ENCODE data around the gene TMEM184C.

The TMEM184C gene

GRCh38 chr4:147626903-147627302 is 9.7 kb downstream of the TMEM184C start:
- Histone ChIP-seq H3K4me3 (ENCODE audit: low read length in 2 of 2) (no peak overlapping the region), H3K27ac (ENCODE audit: low read depth in 2 of 2, low read length in 2 of 2) (no peak overlapping the region), H3K36me3 (ENCODE audit: control insufficient read depth in 2 of 2, insufficient read depth in 2 of 2, low read length in 2 of 2) (peaks cover 41 to 45% of the 10 kb centered on the region in 2 donors)

GRCh38 chr4:147628415-147628814 is 11.2 kb downstream of the TMEM184C start:
- H3K27me3 ChIP-seq (ENCODE audit: control insufficient read depth in 2 of 2, insufficient read depth in 2 of 2, low read length in 2 of 2), result no peaks in the 10 kb centered on the region
- no peaks in the 10 kb centered on the region for H3K4me1 ChIP-seq (ENCODE audit: control insufficient read depth in 2 of 2, insufficient read depth in 2 of 2, low read length in 2 of 2)
- no peak overlapping the region for H3K9ac ChIP-seq (ENCODE audit: low read depth in 1 of 2, low read length in 2 of 2)
- no peak overlapping the region for H3K4me3 ChIP-seq (ENCODE audit: low read length in 2 of 2)
- H3K27ac ChIP-seq (ENCODE audit: low read depth in 2 of 2, low read length in 2 of 2), result no peak overlapping the region
- no peaks in the 10 kb centered on the region for H3K9me3 ChIP-seq (ENCODE audit: control insufficient read depth in 2 of 2, low read length in 2 of 2)
- H3K36me3 ChIP-seq (ENCODE audit: control insufficient read depth in 2 of 2, insufficient read depth in 2 of 2, low read length in 2 of 2), result peaks cover 51 to 53% of the 10 kb centered on the region in 2 donors

More at GRCh38 chr4:147626903-147627302, 9.7 kb downstream of the TMEM184C start:
- no peaks in the 10 kb centered on the region for H3K4me1 ChIP-seq (ENCODE audit: control insufficient read depth in 2 of 2, insufficient read depth in 2 of 2, low read length in 2 of 2)
- H3K27me3 ChIP-seq (ENCODE audit: control insufficient read depth in 2 of 2, insufficient read depth in 2 of 2, low read length in 2 of 2), result no peaks in the 10 kb centered on the region
- no peaks in the 10 kb centered on the region for H3K9me3 ChIP-seq (ENCODE audit: control insufficient read depth in 2 of 2, low read length in 2 of 2)
- no peak overlapping the region for H3K9ac ChIP-seq (ENCODE audit: low read depth in 1 of 2, low read length in 2 of 2)

- Histone ChIP-seq H3K27me3 (ENCODE audit: control insufficient read depth in 2 of 2, insufficient read depth in 2 of 2, low read length in 2 of 2) (no peaks in the 10 kb centered on the region), H3K9ac (ENCODE audit: low read depth in 1 of 2, low read length in 2 of 2) (no peak overlapping the region), H3K4me3 (ENCODE audit: low read length in 2 of 2) (no peak overlapping the region), H3K36me3 (ENCODE audit: control insufficient read depth in 2 of 2, insufficient read depth in 2 of 2, low read length in 2 of 2) (peaks cover 54 to 55% of the 10 kb centered on the region in 2 donors), H3K9me3 (ENCODE audit: control insufficient read depth in 2 of 2, low read length in 2 of 2) (no peaks in the 10 kb centered on the region), H3K27ac (ENCODE audit: low read depth in 2 of 2, low read length in 2 of 2) (no peak overlapping the region), H3K4me1 (ENCODE audit: control insufficient read depth in 2 of 2, insufficient read depth in 2 of 2, low read length in 2 of 2) (no peaks in the 10 kb centered on the region)
These were observed 12.9 kb downstream of the TMEM184C start for GRCh38 chr4:147629783-147630730.

GRCh38 chr4:147633113-147633512 is 15.9 kb downstream of the TMEM184C start:
- H3K36me3 ChIP-seq (ENCODE audit: control insufficient read depth in 2 of 2, insufficient read depth in 2 of 2, low read length in 2 of 2), result peaks cover 50 to 53% of the 10 kb centered on the region in 2 donors
- H3K9ac ChIP-seq (ENCODE audit: low read depth in 1 of 2, low read length in 2 of 2), result no peak overlapping the region
- no peaks in the 10 kb centered on the region for H3K27me3 ChIP-seq (ENCODE audit: control insufficient read depth in 2 of 2, insufficient read depth in 2 of 2, low read length in 2 of 2)
- H3K27ac ChIP-seq (ENCODE audit: low read depth in 2 of 2, low read length in 2 of 2), result no peak overlapping the region
- no peaks in the 10 kb centered on the region for H3K4me1 ChIP-seq (ENCODE audit: control insufficient read depth in 2 of 2, insufficient read depth in 2 of 2, low read length in 2 of 2)
- no peaks in the 10 kb centered on the region for H3K9me3 ChIP-seq (ENCODE audit: control insufficient read depth in 2 of 2, low read length in 2 of 2)
- H3K4me3 ChIP-seq (ENCODE audit: low read length in 2 of 2), result no peak overlapping the region

- Histone ChIP-seq H3K4me1 (ENCODE audit: control insufficient read depth in 2 of 2, insufficient read depth in 2 of 2, low read length in 2 of 2) (no peaks in the 10 kb centered on the region), H3K36me3 (ENCODE audit: control insufficient read depth in 2 of 2, insufficient read depth in 2 of 2, low read length in 2 of 2) (peaks cover 48 to 49% of the 10 kb centered on the region in 2 donors), H3K9me3 (ENCODE audit: control insufficient read depth in 2 of 2, low read length in 2 of 2) (no peaks in the 10 kb centered on the region), H3K27me3 (ENCODE audit: control insufficient read depth in 2 of 2, insufficient read depth in 2 of 2, low read length in 2 of 2) (no peaks in the 10 kb centered on the region), H3K9ac (ENCODE audit: low read depth in 1 of 2, low read length in 2 of 2) (no peak overlapping the region), H3K27ac (ENCODE audit: low read depth in 2 of 2, low read length in 2 of 2) (no peak overlapping the region), H3K4me3 (ENCODE audit: low read length in 2 of 2) (no peak overlapping the region)
These were observed 16.4 kb downstream of the TMEM184C start for GRCh38 chr4:147633643-147634042.

GRCh38 chr4:147635348-147635747 is 18.2 kb downstream of the TMEM184C start:
- H3K9me3 ChIP-seq (ENCODE audit: control insufficient read depth in 2 of 2, low read length in 2 of 2), result no peaks in the 10 kb centered on the region
- H3K27me3 ChIP-seq (ENCODE audit: control insufficient read depth in 2 of 2, insufficient read depth in 2 of 2, low read length in 2 of 2), result no peaks in the 10 kb centered on the region
- H3K36me3 ChIP-seq (ENCODE audit: control insufficient read depth in 2 of 2, insufficient read depth in 2 of 2, low read length in 2 of 2), result peaks cover 40 to 44% of the 10 kb centered on the region in 2 donors
- H3K27ac ChIP-seq (ENCODE audit: low read depth in 2 of 2, low read length in 2 of 2), result no peak overlapping the region
- no peak overlapping the region for H3K9ac ChIP-seq (ENCODE audit: low read depth in 1 of 2, low read length in 2 of 2)
- no peak overlapping the region for H3K4me3 ChIP-seq (ENCODE audit: low read length in 2 of 2)
- no peaks in the 10 kb centered on the region for H3K4me1 ChIP-seq (ENCODE audit: control insufficient read depth in 2 of 2, insufficient read depth in 2 of 2, low read length in 2 of 2)

GRCh38 chr4:147638365-147638764 is 21.2 kb downstream of the TMEM184C start:
- H3K9me3 ChIP-seq (ENCODE audit: control insufficient read depth in 2 of 2, low read length in 2 of 2), result no peaks in the 10 kb centered on the region
- peaks cover 30 to 36% of the 10 kb centered on the region in 2 donors for H3K36me3 ChIP-seq (ENCODE audit: control insufficient read depth in 2 of 2, insufficient read depth in 2 of 2, low read length in 2 of 2)
- no peak overlapping the region for H3K27ac ChIP-seq (ENCODE audit: low read depth in 2 of 2, low read length in 2 of 2)

GRCh38 chr4:147638942-147639341 is 21.7 kb downstream of the TMEM184C start:
- Histone ChIP-seq H3K4me1 (ENCODE audit: control insufficient read depth in 2 of 2, insufficient read depth in 2 of 2, low read length in 2 of 2) (no peaks in the 10 kb centered on the region), H3K36me3 (ENCODE audit: control insufficient read depth in 2 of 2, insufficient read depth in 2 of 2, low read length in 2 of 2) (peaks cover 26 to 34% of the 10 kb centered on the region in 2 donors), H3K4me3 (ENCODE audit: low read length in 2 of 2) (no peak overlapping the region), H3K9me3 (ENCODE audit: control insufficient read depth in 2 of 2, low read length in 2 of 2) (no peaks in the 10 kb centered on the region), H3K27me3 (ENCODE audit: control insufficient read depth in 2 of 2, insufficient read depth in 2 of 2, low read length in 2 of 2) (no peaks in the 10 kb centered on the region), H3K27ac (ENCODE audit: low read depth in 2 of 2, low read length in 2 of 2) (no peak overlapping the region), H3K9ac (ENCODE audit: low read depth in 1 of 2, low read length in 2 of 2) (no peak overlapping the region)

More at GRCh38 chr4:147638365-147638764, 21.2 kb downstream of the TMEM184C start:
- Histone ChIP-seq H3K4me3 (ENCODE audit: low read length in 2 of 2) (no peak overlapping the region), H3K4me1 (ENCODE audit: control insufficient read depth in 2 of 2, insufficient read depth in 2 of 2, low read length in 2 of 2) (no peaks in the 10 kb centered on the region), H3K27me3 (ENCODE audit: control insufficient read depth in 2 of 2, insufficient read depth in 2 of 2, low read length in 2 of 2) (no peaks in the 10 kb centered on the region), H3K9ac (ENCODE audit: low read depth in 1 of 2, low read length in 2 of 2) (no peak overlapping the region)

- no peaks in the 10 kb centered on the region for H3K9me3 ChIP-seq (ENCODE audit: control insufficient read depth in 2 of 2, low read length in 2 of 2)
- H3K27me3 ChIP-seq (ENCODE audit: control insufficient read depth in 2 of 2, insufficient read depth in 2 of 2, low read length in 2 of 2), result no peaks in the 10 kb centered on the region
- H3K9ac ChIP-seq (ENCODE audit: low read depth in 1 of 2, low read length in 2 of 2), result no peak overlapping the region
- H3K4me3 ChIP-seq (ENCODE audit: low read length in 2 of 2), result no peak overlapping the region
- no peak overlapping the region for H3K27ac ChIP-seq (ENCODE audit: low read depth in 2 of 2, low read length in 2 of 2)
- peaks cover 22 to 29% of the 10 kb centered on the region in 2 donors for H3K36me3 ChIP-seq (ENCODE audit: control insufficient read depth in 2 of 2, insufficient read depth in 2 of 2, low read length in 2 of 2)
- no peaks in the 10 kb centered on the region for H3K4me1 ChIP-seq (ENCODE audit: control insufficient read depth in 2 of 2, insufficient read depth in 2 of 2, low read length in 2 of 2)
These were observed 22.2 kb downstream of the TMEM184C start for GRCh38 chr4:147639388-147639787.

- Histone ChIP-seq H3K27ac (ENCODE audit: low read depth in 2 of 2, low read length in 2 of 2) (no peak overlapping the region), H3K4me1 (ENCODE audit: control insufficient read depth in 2 of 2, insufficient read depth in 2 of 2, low read length in 2 of 2) (no peaks in the 10 kb centered on the region), H3K27me3 (ENCODE audit: control insufficient read depth in 2 of 2, insufficient read depth in 2 of 2, low read length in 2 of 2) (no peaks in the 10 kb centered on the region), H3K4me3 (ENCODE audit: low read length in 2 of 2) (no peak overlapping the region), H3K9ac (ENCODE audit: low read depth in 1 of 2, low read length in 2 of 2) (no peak overlapping the region), H3K9me3 (ENCODE audit: control insufficient read depth in 2 of 2, low read length in 2 of 2) (no peaks in the 10 kb centered on the region), H3K36me3 (ENCODE audit: control insufficient read depth in 2 of 2, insufficient read depth in 2 of 2, low read length in 2 of 2) (peaks cover 15 to 25% of the 10 kb centered on the region in 2 donors)
These were observed 23.1 kb downstream of the TMEM184C start for GRCh38 chr4:147640331-147640730.
